ENCODE data around the gene DOP1A.

- TF ChIP-seq, protein P1, sequence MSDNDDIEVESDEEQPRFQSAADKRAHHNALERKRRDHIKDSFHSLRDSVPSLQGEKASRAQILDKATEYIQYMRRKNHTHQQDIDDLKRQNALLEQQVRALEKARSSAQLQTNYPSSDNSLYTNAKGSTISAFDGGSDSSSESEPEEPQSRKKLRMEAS (IDR thresholded peaks at IDR 0.05) = no peak
- TF ChIP-seq YY1 (IDR thresholded peaks at IDR 0.05; ENCODE audit: low read depth) (no peak), CEBPB (IDR thresholded peaks at IDR 0.05) (no peak), REST (IDR thresholded peaks at IDR 0.05; ENCODE audit: low read depth) (no peak)
These were observed 58.0 kb downstream of the DOP1A start for GRCh38 chr6:83125425-83125824.
